HuH-7.5 (cell line): ENCODE data around the gene RASGRF2.
"Not testable (repeated sequence)": the region's sequence is repeated elsewhere in the genome, so short reads cannot be mapped to it uniquely, and the experiment has no call there.

Experiments
- DNase-seq: peaks from one replicate; pipeline ENCODE4 v3.0.0; 2011; ENCODE audit warnings: low spot score

Gene RASGRF2

DNA sequence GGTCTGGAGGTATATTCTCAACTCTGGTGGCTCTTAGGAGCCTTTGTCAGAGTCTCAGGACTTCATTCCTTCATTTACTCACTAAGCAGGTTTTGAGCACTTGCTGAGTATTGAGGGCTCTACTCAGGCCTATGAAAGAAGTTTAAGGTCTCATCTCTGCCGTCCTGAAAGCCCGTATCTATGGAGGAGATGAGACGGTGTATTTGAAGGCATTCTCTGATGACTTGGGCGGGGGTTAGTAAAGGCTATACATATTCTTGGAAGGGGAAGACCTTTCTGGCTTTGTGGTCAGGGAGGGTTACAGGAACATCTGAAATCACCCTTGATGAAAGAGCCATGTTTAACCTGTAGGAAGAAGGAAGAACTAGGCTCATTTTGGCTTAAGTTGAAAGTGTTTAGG, 21.9 kb downstream of the RASGRF2 start:
- DNase-seq, result no peak

DNA sequence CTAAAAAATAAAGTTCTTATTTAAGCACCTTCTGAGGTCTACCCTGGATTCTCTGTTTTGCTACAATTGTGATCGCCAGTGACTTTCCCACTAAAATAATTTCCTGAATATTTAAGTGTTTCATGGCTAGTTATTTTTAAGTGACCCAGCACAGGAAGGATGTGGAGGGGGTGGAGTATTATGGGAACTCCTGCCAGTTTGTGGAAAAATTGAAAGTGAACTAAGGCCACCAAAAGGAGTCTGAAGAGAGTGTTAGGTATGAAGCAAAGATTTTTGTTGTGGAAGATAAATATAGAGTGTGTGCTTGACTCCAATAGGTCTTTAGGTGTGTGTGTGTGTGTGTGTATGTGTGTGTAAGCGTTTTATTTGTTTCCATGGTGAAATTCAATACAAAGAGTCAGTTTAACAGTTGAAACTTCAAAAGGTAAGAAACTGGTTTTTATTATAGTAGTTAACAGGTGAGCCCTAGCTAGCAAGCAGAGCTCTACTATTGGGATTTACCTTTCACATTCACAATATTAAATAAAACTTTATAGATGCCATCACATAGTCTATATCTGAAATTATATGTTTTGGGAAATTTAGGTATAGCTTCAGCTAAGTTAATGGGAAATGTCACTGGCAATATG, 25.6 kb downstream of the RASGRF2 start:
- DNase-seq, result no peak

- DNase-seq, result no peak
Measured at GRCh38 chr5:80986382-80986781, 26.2 kb downstream of the RASGRF2 start.

GRCh38 chr5:80987078-80987766, 27.1 kb downstream of the RASGRF2 start:
- DNase-seq, result no peak

GRCh38 chr5:80988419-80988935, 28.3 kb downstream of the RASGRF2 start:
- no peak for DNase-seq

- DNase-seq, result no peak
Measured at GRCh38 chr5:80989883-80990282, 29.7 kb downstream of the RASGRF2 start.

GRCh38 chr5:80990527-80990926, 30.4 kb downstream of the RASGRF2 start:
- DNase-seq, result no peak

DNA sequence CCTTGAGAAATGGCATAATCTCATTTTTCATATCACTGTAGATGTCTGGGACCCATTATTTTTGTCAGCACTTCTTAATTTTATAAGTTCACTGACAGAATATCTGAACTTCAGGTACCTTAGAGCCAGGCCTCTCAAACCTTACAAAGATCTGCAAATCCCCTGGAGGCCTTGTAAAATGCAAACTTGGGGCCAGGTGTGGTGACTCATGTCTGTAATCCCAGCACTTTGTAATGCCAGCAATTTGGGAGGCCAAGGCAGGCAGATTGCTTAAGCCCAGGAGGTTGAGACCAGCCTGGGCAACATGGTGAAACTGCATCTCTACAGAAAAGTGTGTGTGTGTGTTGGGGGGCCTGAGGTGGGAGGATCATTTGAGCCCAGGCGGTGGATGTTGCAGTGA, 30.8 kb downstream of the RASGRF2 start:
- DNase-seq, result no peak

- DNase-seq, result no peak
Measured at GRCh38 chr5:80995908-80996307, 35.7 kb downstream of the RASGRF2 start.

DNA sequence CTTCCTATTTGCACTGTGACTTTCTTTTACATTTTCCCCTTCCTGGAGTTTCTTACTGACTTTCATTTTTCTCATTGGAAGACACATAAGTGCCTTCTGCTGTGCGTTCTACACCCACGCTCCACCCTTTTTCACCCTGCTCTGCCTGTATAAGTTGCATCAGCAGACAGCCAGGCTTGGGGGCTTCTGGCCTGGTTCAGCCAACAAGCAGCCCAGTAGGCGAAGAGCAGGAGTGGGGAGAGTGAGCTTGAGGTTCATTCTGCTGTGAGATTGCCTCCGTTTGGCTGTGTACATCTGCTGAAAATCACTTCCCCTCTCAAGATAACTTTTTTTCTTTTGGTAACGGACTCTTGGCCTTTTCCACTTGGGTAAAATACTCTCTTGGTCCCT, 38.4 kb downstream of the RASGRF2 start:
- DNase-seq, result no peak

DNA sequence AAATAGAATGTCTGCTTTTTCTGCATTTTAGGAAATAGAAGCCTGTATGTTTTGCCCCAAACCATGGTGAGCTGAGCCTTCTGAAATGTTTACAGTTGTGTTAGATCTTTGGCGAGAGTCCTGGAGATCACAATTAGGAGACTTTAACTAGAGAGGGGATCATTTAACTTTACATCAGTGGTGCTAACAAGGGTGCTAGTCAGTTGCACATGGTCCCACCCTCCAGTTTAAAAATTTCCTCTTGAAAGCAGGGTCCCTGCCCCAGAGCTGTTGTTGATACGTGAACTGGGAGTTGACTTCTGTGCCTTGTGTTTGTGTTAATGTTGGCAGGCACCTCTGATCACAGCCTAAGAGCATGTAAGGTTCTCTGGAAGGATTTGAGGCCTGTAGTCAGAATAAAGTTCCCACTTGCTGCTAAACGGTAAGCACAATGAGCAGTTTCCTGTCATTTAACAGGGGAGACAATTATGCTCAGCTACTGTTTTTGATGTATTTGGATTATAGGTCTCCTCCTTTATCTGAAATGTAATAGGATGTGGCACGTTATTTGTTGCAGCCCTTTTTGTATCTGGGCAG, 43.7 kb downstream of the RASGRF2 start:
- no peak for DNase-seq

GRCh38 chr5:81005708-81006107, 45.5 kb downstream of the RASGRF2 start:
- no peak for DNase-seq

- no peak for DNase-seq
Measured at GRCh38 chr5:81006231-81006630, 46.1 kb downstream of the RASGRF2 start.

DNA sequence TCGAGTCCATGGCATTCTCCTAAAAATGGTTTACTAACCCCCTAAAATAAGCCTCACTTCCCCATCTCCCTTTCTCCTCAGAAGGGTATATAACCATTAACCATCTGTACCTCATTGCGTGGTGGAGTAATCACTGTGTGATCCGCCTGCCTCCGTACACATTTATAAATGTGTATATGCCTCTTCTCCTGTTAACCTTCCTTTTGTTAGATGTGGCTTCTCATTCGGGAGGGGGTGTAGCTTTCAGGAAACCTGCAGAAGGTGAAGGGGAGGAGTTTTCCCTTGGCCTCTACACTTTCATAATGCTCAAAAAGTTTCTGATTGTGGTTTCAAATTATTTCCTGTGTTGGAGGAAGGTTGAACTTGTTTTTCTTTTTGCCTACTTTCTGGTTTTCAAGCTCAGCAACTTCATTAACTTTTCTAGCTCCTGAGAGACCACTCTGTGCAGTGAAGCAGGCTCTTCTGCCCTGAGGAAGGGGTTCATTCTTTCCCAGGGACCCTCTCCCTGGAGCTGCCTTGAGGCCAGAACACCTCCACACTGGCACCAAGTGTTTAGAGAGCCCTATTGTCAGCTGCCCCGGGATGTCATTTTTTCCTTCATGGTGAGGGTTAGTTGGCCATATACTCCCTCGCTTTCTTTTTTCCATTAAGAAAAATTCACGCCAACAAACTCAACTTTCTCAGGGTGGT, 46.9 kb downstream of the RASGRF2 start:
- DNase-seq, result no peak

GRCh38 chr5:81007637-81008027, 47.5 kb downstream of the RASGRF2 start:
- DNase-seq, result no peak

- DNase-seq, result no peak
Measured at GRCh38 chr5:81010336-81011169, 50.4 kb downstream of the RASGRF2 start.

- DNase-seq, result no peak
Measured at GRCh38 chr5:81014348-81014747, 54.2 kb downstream of the RASGRF2 start.

DNA sequence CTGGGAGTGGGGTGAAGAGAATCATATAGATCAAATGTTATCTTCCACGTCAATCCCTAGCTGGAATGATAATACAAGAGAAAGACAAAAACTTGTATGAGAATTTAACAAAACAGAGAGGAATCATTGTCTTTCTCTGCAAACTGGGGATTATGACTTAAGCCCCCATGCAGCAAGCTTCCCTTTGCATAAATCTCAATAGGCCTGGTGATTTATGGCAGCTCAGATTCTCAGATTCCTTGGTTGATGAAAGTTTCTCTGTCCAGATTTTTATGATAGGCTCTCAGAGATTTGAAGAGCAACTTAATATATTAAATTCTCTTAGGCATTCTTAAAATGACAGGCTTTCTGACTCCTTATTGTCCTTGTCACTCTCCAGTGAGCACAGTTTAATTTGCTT, 56.0 kb downstream of the RASGRF2 start:
- no peak for DNase-seq

DNA sequence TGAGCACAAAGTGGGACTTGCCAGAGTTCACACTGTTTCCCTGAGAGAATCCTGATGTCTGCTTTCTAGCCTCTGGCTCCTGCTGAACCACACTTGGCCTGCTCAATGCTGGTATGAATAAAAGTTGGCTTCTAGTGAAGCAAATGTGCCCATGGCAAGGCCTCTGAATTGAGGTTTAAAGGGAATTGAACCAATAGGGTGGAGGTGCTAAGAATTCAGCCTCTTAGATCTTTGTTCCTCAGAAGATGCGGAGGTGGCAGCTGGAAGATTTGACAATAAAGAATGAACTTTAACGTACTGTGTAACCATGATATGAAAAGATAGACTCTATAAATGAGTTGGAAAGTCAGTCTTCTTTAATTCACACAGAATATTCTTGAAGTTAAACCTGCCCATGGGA, 57.2 kb downstream of the RASGRF2 start:
- no peak for DNase-seq

DNA sequence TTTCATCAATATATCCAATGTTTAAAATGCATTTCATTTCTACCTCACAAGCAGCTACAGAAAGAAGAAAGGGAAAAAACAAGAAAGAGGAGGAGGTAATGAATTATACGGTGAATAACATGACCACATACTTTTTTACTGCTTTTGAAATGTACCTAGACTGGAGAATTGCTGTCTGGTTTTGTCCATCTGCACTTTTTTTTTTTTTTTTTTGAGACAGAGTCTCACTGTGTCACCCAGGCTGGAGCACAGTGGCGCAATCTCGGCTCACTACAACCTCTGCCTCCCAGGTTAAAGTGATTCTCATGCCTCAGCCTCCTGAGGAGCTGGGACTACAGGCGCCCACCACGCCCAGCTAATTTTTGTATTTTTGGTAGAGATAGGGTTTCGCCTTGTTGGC, 58.4 kb downstream of the RASGRF2 start:
- not testable (repeated sequence) for DNase-seq

GRCh38 chr5:81019748-81020147, 59.6 kb downstream of the RASGRF2 start:
- DNase-seq, result no peak
